Measurements from ENCODE around the gene ARMH4. TPM values are rescaled to one million over a fixed set of nuclear protein-coding genes. Genes with fewer than 3 reads are reported as not detected.
A peak's percentile ranks its signal among the peaks of the same experiment; 100 is the strongest.

ARMH4 gene
- total and polyA plus RNA-seq, 10 of the 15 experiments (the other 5 are each of a cell fraction or from before 2014, with no cell fraction given), result 0.50 to 0.97 (median 0.60) TPM; not detected in 7

DNA sequence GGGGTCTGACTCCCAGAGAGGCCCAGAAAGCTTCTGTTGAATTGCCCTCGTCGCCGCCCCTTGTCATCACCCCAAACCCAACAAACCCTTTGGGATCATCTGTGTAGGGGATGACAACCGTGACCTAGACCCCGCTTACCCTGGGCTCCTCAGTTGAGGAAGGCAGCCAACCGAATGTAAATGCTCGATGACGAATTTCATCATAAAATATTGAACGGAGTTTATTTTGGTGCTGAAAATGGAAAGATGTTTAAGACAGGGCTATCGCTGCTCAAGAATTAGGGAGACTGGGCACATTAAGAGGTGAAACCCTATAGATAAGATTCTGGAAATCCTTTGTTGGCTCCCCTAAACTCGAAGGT lies 48.4 kb upstream of the ARMH4 start:
- Histone ChIP-seq H3K4me3 (peak overlapping the region; percentile 96), H3K36me3 (ENCODE audit: control insufficient read depth in 2 of 2, insufficient read depth in 2 of 2, low read length in 1 of 2) (no peaks in the 10 kb centered on the region), H3K9ac (ENCODE audit: control insufficient read depth, insufficient read depth, low read length) (peak overlapping the region; percentile 81), H4K20me1 (ENCODE audit: control insufficient read depth, insufficient read depth) (no peaks in the 10 kb centered on the region), H3K27ac (ENCODE audit: control insufficient read depth, insufficient read depth) (peak overlapping the region; percentile 70), H3K9me3 (replicated peaks; ENCODE audit: control insufficient read depth, insufficient read depth, low read length) (no peaks in the 10 kb centered on the region), H2AFZ (ENCODE audit: control insufficient read depth, low read depth, low read length) (peak overlapping the region; percentile 98), H3K4me2 (ENCODE audit: control insufficient read depth, insufficient read depth) (peak overlapping the region; percentile 46), H3K4me1 (ENCODE audit: control insufficient read depth, insufficient read depth, low read length) (no peaks in the 10 kb centered on the region; the same call in 1 of the 2 replicates), H3K79me2 (ENCODE audit: control insufficient read depth, insufficient read depth, low read length) (peaks cover 20% of the 10 kb centered on the region), H3K27me3 (replicated peaks in 1 of 2; ENCODE audit: control insufficient read depth in 2 of 2, insufficient read depth in 2 of 2, low read length in 1 of 2) (no peaks in the 10 kb centered on the region)
- peak; percentile 44 for ATAC-seq
- ChIA-PET CTCF (interaction anchor here (1.0 kb wide), 1 partner anchor 33 kb away, joined by 3 read pairs; no protein-coding TSS in a partner anchor), RAD21 (ENCODE audit: unreplicated experiment) (interaction anchor here (1.2 to 1.5 kb wide), 2 partner anchors 29 to 98 kb away, joined by 3 to 4 read pairs; partner anchors contain the start of gene ARID4A), SMC1A (ENCODE audit: uncharacterized antibody, unreplicated experiment) (interaction anchor here (1.0 to 1.2 kb wide), 2 partner anchors 12 to 46 kb away, joined by 3 read pairs; no protein-coding TSS in a partner anchor), POLR2A (interaction anchor here (1.0 to 1.6 kb wide), 2 partner anchors 38 to 40 kb away, joined by 3 to 4 read pairs; no protein-coding TSS in a partner anchor)
- in situ Hi-C loops (cut with MboI), result no loop called here
- no peak for DNase-seq (ENCODE audit: low read depth, low spot score)
- intact Hi-C loops (cut with micrococcal nuclease; ENCODE audit: unreplicated experiment), result loop anchor here (5.0 kb wide), 2 partner anchors 37 to 1147 kb away; no protein-coding TSS in a partner anchor
- under 1% methylated on average over 11 of the region's 11 CpGs for WGBS (ENCODE audit: insufficient coverage, insufficient replicate concordance, low lambda C conversion rate, missing lambda C conversion rate)
- BruUV-seq (replicated peaks), result no TSS peak
- TF ChIP-seq MYC (IDR thresholded peaks at IDR 0.05; ENCODE audit: insufficient read depth, insufficient read length, insufficient replicate concordance, low read length, severe bottlenecking) (no peak), JUNB (IDR thresholded peaks at IDR 0.05) (no peak), ZZZ3 (IDR thresholded peaks at IDR 0.05; ENCODE audit: control insufficient read depth, insufficient read length, low read depth) (no peak), ZNF622 (IDR thresholded peaks at IDR 0.05) (no peak), IRF4 (IDR thresholded peaks at IDR 0.05; ENCODE audit: low read depth, low read length) (no peak), TCF7 (IDR thresholded peaks at IDR 0.05; ENCODE audit: borderline replicate concordance) (no peak), ZNF384 (IDR thresholded peaks at IDR 0.05; ENCODE audit: borderline replicate concordance, low read depth, low read length) (no peak), ZNF207 (IDR thresholded peaks at IDR 0.05; ENCODE audit: borderline replicate concordance) (no peak), EP300 (IDR thresholded peaks at IDR 0.05; ENCODE audit: borderline replicate concordance in 1 of 2, control insufficient read depth in 1 of 2, low read depth in 2 of 2, low read length in 2 of 2) (no peak), RAD21 (IDR thresholded peaks at IDR 0.05; ENCODE audit: insufficient read depth, low read depth, low read length) (no peak)
- TF ChIP-seq, protein P1, sequence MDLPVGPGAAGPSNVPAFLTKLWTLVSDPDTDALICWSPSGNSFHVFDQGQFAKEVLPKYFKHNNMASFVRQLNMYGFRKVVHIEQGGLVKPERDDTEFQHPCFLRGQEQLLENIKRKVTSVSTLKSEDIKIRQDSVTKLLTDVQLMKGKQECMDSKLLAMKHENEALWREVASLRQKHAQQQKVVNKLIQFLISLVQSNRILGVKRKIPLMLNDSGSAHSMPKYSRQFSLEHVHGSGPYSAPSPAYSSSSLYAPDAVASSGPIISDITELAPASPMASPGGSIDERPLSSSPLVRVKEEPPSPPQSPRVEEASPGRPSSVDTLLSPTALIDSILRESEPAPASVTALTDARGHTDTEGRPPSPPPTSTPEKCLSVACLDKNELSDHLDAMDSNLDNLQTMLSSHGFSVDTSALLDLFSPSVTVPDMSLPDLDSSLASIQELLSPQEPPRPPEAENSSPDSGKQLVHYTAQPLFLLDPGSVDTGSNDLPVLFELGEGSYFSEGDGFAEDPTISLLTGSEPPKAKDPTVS (IDR thresholded peaks at IDR 0.05; ENCODE audit: low read depth, low read length), result no peak
- TF ChIP-seq, protein P2, sequence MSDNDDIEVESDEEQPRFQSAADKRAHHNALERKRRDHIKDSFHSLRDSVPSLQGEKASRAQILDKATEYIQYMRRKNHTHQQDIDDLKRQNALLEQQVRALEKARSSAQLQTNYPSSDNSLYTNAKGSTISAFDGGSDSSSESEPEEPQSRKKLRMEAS (IDR thresholded peaks at IDR 0.05; ENCODE audit: low read depth, low read length), result no peak
- FAIRE-seq, result no peak
